ENCODE results near the gene HTR3B.
"Not testable (repeated sequence)": the region's sequence is repeated elsewhere in the genome, so short reads cannot be mapped to it uniquely, and the experiment has no call there.

Gene HTR3B

GRCh38 chr11:113885897-113886296 lies 18.7 kb upstream of the HTR3B start:
- DNase-seq = no peak

- DNase-seq = no peak
Measured at GRCh38 chr11:113888848-113889247, 15.7 kb upstream of the HTR3B start.

- DNase-seq = no peak
Measured at GRCh38 chr11:113894421-113894996, 10.1 kb upstream of the HTR3B start.

- DNase-seq = no peak
Measured at GRCh38 chr11:113895367-113896155, 9.0 kb upstream of the HTR3B start.

GRCh38 chr11:113896156-113896879 lies 8.3 kb upstream of the HTR3B start:
- no peak for DNase-seq

GRCh38 chr11:113901141-113901540 lies 3.5 kb upstream of the HTR3B start:
- DNase-seq = no peak

GRCh38 chr11:113906038-113906437 lies 1.4 kb downstream of the HTR3B start:
- no peak for DNase-seq

GRCh38 chr11:113906516-113906915 lies 1.9 kb downstream of the HTR3B start:
- no peak for DNase-seq

GRCh38 chr11:113907152-113907551 lies 2.6 kb downstream of the HTR3B start:
- DNase-seq = no peak

- no peak for DNase-seq
Measured at GRCh38 chr11:113907681-113908080, 3.1 kb downstream of the HTR3B start.

- DNase-seq = no peak
Measured at GRCh38 chr11:113908098-113908497, 3.5 kb downstream of the HTR3B start.

- DNase-seq = not testable (repeated sequence)
Measured at GRCh38 chr11:113911491-113911890, 6.9 kb downstream of the HTR3B start.

- no peak for DNase-seq
Measured at GRCh38 chr11:113923572-113923971, 19.0 kb downstream of the HTR3B start.

GRCh38 chr11:113926273-113927197 lies 21.9 kb downstream of the HTR3B start:
- no peak for DNase-seq

- no peak for DNase-seq
Measured at GRCh38 chr11:113928311-113928710, 23.7 kb downstream of the HTR3B start.

- DNase-seq = no peak
Measured at GRCh38 chr11:113932788-113933187, 28.2 kb downstream of the HTR3B start.

- DNase-seq = not testable (repeated sequence)
Measured at GRCh38 chr11:113934193-113934592, 29.6 kb downstream of the HTR3B start.

- DNase-seq = no peak
Measured at GRCh38 chr11:113934761-113935160, 30.2 kb downstream of the HTR3B start.

- no peak for DNase-seq
Measured at GRCh38 chr11:113935858-113936257, 31.3 kb downstream of the HTR3B start.

GRCh38 chr11:113937918-113938317 lies 33.3 kb downstream of the HTR3B start:
- DNase-seq = no peak

GRCh38 chr11:113942256-113942655 lies 37.7 kb downstream of the HTR3B start:
- DNase-seq = no peak

- DNase-seq = not testable (repeated sequence)
Measured at GRCh38 chr11:113946162-113946561, 41.6 kb downstream of the HTR3B start.

GRCh38 chr11:113947994-113948393 lies 43.4 kb downstream of the HTR3B start:
- no peak for DNase-seq
